HG02938 (cell line): Measurements from ENCODE around the gene CARTPT.

Experiments used
- ATAC-seq: cut with Tn5 transposase; IDR thresholded peaks from one replicate; pipeline ENCODE4 v1.9.1; 2021; ENCODE audit warnings: mild to moderate bottlenecking, moderate library complexity; ENCODE audit not compliant: unreplicated experiment

Gene CARTPT

GRCh38 chr5:71719063-71719964 lies at the start of gene CARTPT:
CARTPT (plus strand) TSS chr5:71719275; CDS start chr5:71719294, 19 bp downstream.
- ATAC-seq, result no peak

- no peak for ATAC-seq
Measured at GRCh38 chr5:71677977-71678376, 41.1 kb upstream of the CARTPT start.

GRCh38 chr5:71679714-71680113 lies 39.4 kb upstream of the CARTPT start:
- no peak for ATAC-seq

GRCh38 chr5:71680510-71680909 lies 38.6 kb upstream of the CARTPT start:
- ATAC-seq, result no peak

GRCh38 chr5:71681296-71681695 lies 37.8 kb upstream of the CARTPT start:
- no peak for ATAC-seq

- ATAC-seq, result no peak
Measured at GRCh38 chr5:71684309-71684708, 34.8 kb upstream of the CARTPT start.

GRCh38 chr5:71693828-71694427 lies 25.1 kb upstream of the CARTPT start:
- ATAC-seq, result no peak

GRCh38 chr5:71695071-71695470 lies 24.0 kb upstream of the CARTPT start:
- no peak for ATAC-seq

GRCh38 chr5:71695595-71695994 lies 23.5 kb upstream of the CARTPT start:
- ATAC-seq, result no peak

GRCh38 chr5:71697967-71698366 lies 21.1 kb upstream of the CARTPT start:
- ATAC-seq, result no peak

GRCh38 chr5:71699233-71699632 lies 19.8 kb upstream of the CARTPT start:
- ATAC-seq, result no peak

GRCh38 chr5:71699751-71700150 lies 19.3 kb upstream of the CARTPT start:
- no peak for ATAC-seq

- no peak for ATAC-seq
Measured at GRCh38 chr5:71700803-71701202, 18.3 kb upstream of the CARTPT start.

GRCh38 chr5:71701407-71701806 lies 17.7 kb upstream of the CARTPT start:
- ATAC-seq, result no peak

GRCh38 chr5:71703941-71704340 lies 15.1 kb upstream of the CARTPT start:
- no peak for ATAC-seq

GRCh38 chr5:71705421-71705820 lies 13.7 kb upstream of the CARTPT start:
- ATAC-seq, result no peak

- no peak for ATAC-seq
Measured at GRCh38 chr5:71706906-71707305, 12.2 kb upstream of the CARTPT start.

- ATAC-seq, result no peak
Measured at GRCh38 chr5:71711610-71712009, 7.5 kb upstream of the CARTPT start.

GRCh38 chr5:71714911-71715310 lies 4.2 kb upstream of the CARTPT start:
- ATAC-seq, result no peak

- no peak for ATAC-seq
Measured at GRCh38 chr5:71727978-71728377, 8.9 kb downstream of the CARTPT start.

- no peak for ATAC-seq
Measured at GRCh38 chr5:71731015-71731414, 11.9 kb downstream of the CARTPT start.

GRCh38 chr5:71732011-71732410 lies 12.9 kb downstream of the CARTPT start:
- ATAC-seq, result no peak
